Hematopoietic multipotent progenitor cell (in vitro differentiated cells): ENCODE data around the gene DDX51. TPM values are rescaled to one million over a fixed set of nuclear protein-coding genes. Genes with fewer than 3 reads are reported as not detected.

ENCODE experiments used
- DNase-seq, 3 donors: peaks; one replicate each; pipeline ENCODE4 v3.0.0-alpha.2; 2011 to 2015; ENCODE audit warnings: low read depth in 2 of 3, low spot score in 2 of 3
- total RNA-seq: library from RNA; depleted of rRNA; stranded (reverse); fragments of >200 nt; gene quantifications from one replicate; pipeline ENCODE4 v1.2.3, GENCODE V29; 2012

Gene DDX51
- total RNA-seq, result 15.3 TPM

- DNase-seq, result peak; percentile 95 to 100 (median 95)
Measured at GRCh38 chr12:132144115-132144809, at the start of gene DDX51, which contains the start of gene NOC4L. TSS of gene DDX51 (minus strand) at chr12:132144319. CDS start at chr12:132144296, 23 bp downstream. TSS of gene NOC4L (plus strand) at chr12:132144457. CDS start at chr12:132144489, 32 bp downstream.

GRCh38 chr12:132191715-132192553 is 47.8 kb upstream of the DDX51 start:
- DNase-seq, result no peak

- DNase-seq, result no peak
Measured at GRCh38 chr12:132190834-132191500, 46.8 kb upstream of the DDX51 start.

- no peak for DNase-seq
Measured at GRCh38 chr12:132190012-132190755, 46.1 kb upstream of the DDX51 start.

- peak; percentile 77 to 83 (median 79) for DNase-seq
Measured at GRCh38 chr12:132189378-132190011, 45.4 kb upstream of the DDX51 start.

- DNase-seq, result no peak
Measured at GRCh38 chr12:132188916-132189325, 44.8 kb upstream of the DDX51 start.

GRCh38 chr12:132188451-132188901 is 44.4 kb upstream of the DDX51 start:
- no peak for DNase-seq

GRCh38 chr12:132187646-132188450 is 43.7 kb upstream of the DDX51 start:
- no peak for DNase-seq

- no peak for DNase-seq
Measured at GRCh38 chr12:132186857-132187620, 42.9 kb upstream of the DDX51 start.

- DNase-seq, result no peak
Measured at GRCh38 chr12:132186208-132186856, 42.2 kb upstream of the DDX51 start.

GRCh38 chr12:132185705-132186104 is 41.6 kb upstream of the DDX51 start:
- peak in 1 of 3 donors; percentile 43 for DNase-seq

GRCh38 chr12:132182711-132183365 is 38.7 kb upstream of the DDX51 start:
- no peak for DNase-seq

GRCh38 chr12:132182206-132182710 is 38.1 kb upstream of the DDX51 start:
- no peak for DNase-seq

GRCh38 chr12:132181570-132182200 is 37.6 kb upstream of the DDX51 start:
- no peak for DNase-seq

GRCh38 chr12:132180648-132181546 is 36.8 kb upstream of the DDX51 start:
- DNase-seq, result no peak
